HepG2 (cell line): ENCODE results near the gene RPTOR. TPM values are rescaled to one million over a fixed set of nuclear protein-coding genes. Genes with fewer than 3 reads are reported as not detected.
A peak's percentile ranks its signal among the peaks of the same experiment; 100 is the strongest.

Source experiments
- CENPT ChIP-seq: sonication (generic); formaldehyde crosslinking; IDR thresholded peaks from 2 replicates; pipeline ENCODE4 v1.8.0; 2022; ENCODE audit warnings: low read depth, mild to moderate bottlenecking, moderate library complexity, missing genetic modification reagents
- DNMT3B ChIP-seq: conservative IDR thresholded peaks from 2 replicates; pipeline ENCODE4 v1.6.1; 2016; ENCODE audit warnings: missing biosample characterization, control low read depth
- HMGXB4 ChIP-seq, 2 experiments: sonication (generic) in 1 of 2; formaldehyde crosslinking in 1 of 2; IDR thresholded peaks; 2 replicates each; pipeline versions ENCODE4 v1.4.0 to v1.6.1; 2018 to 2020; ENCODE audit warnings: missing genetic modification reagents in 2 of 2, borderline replicate concordance in 1 of 2, low read depth in 1 of 2, mild to moderate bottlenecking in 1 of 2, missing biosample characterization in 1 of 2
- HOXA5 ChIP-seq: sonication (generic); formaldehyde crosslinking; IDR thresholded peaks from 2 replicates; pipeline ENCODE4 v1.4.0; 2020; ENCODE audit warnings: missing genetic modification reagents
- IRF1 ChIP-seq: sonication (generic); formaldehyde crosslinking; IDR thresholded peaks from 2 replicates; pipeline ENCODE4 v1.4.0; 2020; ENCODE audit warnings: low read depth, mild to moderate bottlenecking, missing genetic modification reagents
- MEF2D ChIP-seq: sonication (generic); formaldehyde crosslinking; IDR thresholded peaks from 2 replicates; pipeline ENCODE4 v1.5.1; 2020; ENCODE audit warnings: mild to moderate bottlenecking, missing genetic modification reagents
- MTERF4 ChIP-seq: sonication (generic); formaldehyde crosslinking; IDR thresholded peaks from 2 replicates; pipeline ENCODE4 v1.8.0; 2023; ENCODE audit warnings: mild to moderate bottlenecking, missing genetic modification reagents
- NAIF1 ChIP-seq: sonication (generic); formaldehyde crosslinking; IDR thresholded peaks from 2 replicates; pipeline ENCODE4 v1.5.0; 2020; ENCODE audit warnings: mild to moderate bottlenecking, missing genetic modification reagents, borderline replicate concordance
- POLR2AphosphoS2 ChIP-seq: IDR thresholded peaks from 2 replicates; pipeline ENCODE4 v1.6.1; 2011; ENCODE audit warnings: low read depth, low read length, improper control_type of control experiment
- RORA ChIP-seq: sonication (generic); formaldehyde crosslinking; IDR thresholded peaks from 2 replicates; pipeline ENCODE4 v1.5.0; 2020; ENCODE audit warnings: mild to moderate bottlenecking, missing genetic modification reagents, moderate library complexity
- SAP130 ChIP-seq: IDR thresholded peaks from 2 replicates; pipeline ENCODE4 v1.6.1; 2016; ENCODE audit warnings: low read depth
- STAT5B ChIP-seq: sonication (generic); formaldehyde crosslinking; IDR thresholded peaks from 2 replicates; pipeline ENCODE4 v1.4.0; 2020; ENCODE audit warnings: missing genetic modification reagents
- WIZ ChIP-seq: sonication (generic); formaldehyde crosslinking; IDR thresholded peaks from 2 replicates; pipeline ENCODE4 v1.5.1; 2020; ENCODE audit warnings: mild to moderate bottlenecking, missing genetic modification reagents
- ZBTB3 ChIP-seq: sonication (generic); formaldehyde crosslinking; IDR thresholded peaks from 2 replicates; pipeline ENCODE4 v1.4.0; 2020; ENCODE audit warnings: low read depth, mild to moderate bottlenecking, moderate library complexity, missing genetic modification reagents, borderline replicate concordance
- ZBTB34 ChIP-seq: sonication (generic); formaldehyde crosslinking; IDR thresholded peaks from 2 replicates; pipeline ENCODE4 v1.8.0; 2022; ENCODE audit warnings: mild to moderate bottlenecking, missing genetic modification reagents
- ZFP36L1 ChIP-seq: sonication (generic); formaldehyde crosslinking; IDR thresholded peaks from 2 replicates; pipeline ENCODE4 v1.8.0; 2022; ENCODE audit warnings: mild to moderate bottlenecking, missing genetic modification reagents, moderate library complexity
- ZNF205 ChIP-seq: IDR thresholded peaks from 2 replicates; pipeline ENCODE4 v1.6.1; 2018; ENCODE audit warnings: missing biosample characterization, missing genetic modification reagents
- ZNF331 ChIP-seq: sonication (generic); formaldehyde crosslinking; IDR thresholded peaks from 2 replicates; pipeline ENCODE4 v1.4.0; 2020; ENCODE audit warnings: missing genetic modification reagents
- ZNF839 ChIP-seq: sonication (generic); formaldehyde crosslinking; IDR thresholded peaks from 2 replicates; pipeline ENCODE4 v1.4.0; 2020; ENCODE audit warnings: missing genetic modification reagents, mild to moderate bottlenecking, borderline replicate concordance
- ZNF841 ChIP-seq: sonication (generic); formaldehyde crosslinking; IDR thresholded peaks from 2 replicates; pipeline ENCODE4 v1.8.1; 2023; ENCODE audit warnings: missing genetic modification reagents, borderline replicate concordance
- polyA plus RNA-seq, 8 experiments: library from polyadenylated mRNA; depleted of rRNA in 3 of 8; stranded (reverse) in 7 of 8; unstranded in 1 of 8; fragments of >200 nt; fragmentation: Illumina TruSeq in 4 of 8; extraction: Trizol in 4 of 8; gene quantifications; 2 replicates each; pipeline versions ENCODE4 v1.2.1 to v1.2.3, GENCODE V29; 2011 to 2016; ENCODE audit warnings: low read depth in 4 of 8, missing spikeins in 1 of 8, mixed read lengths in 1 of 8; ENCODE audit not compliant: insufficient read depth in 1 of 8
- total RNA-seq, 5 experiments: library from RNA; depleted of rRNA; stranded (reverse); fragments of >200 nt; fragmentation: Illumina TruSeq; extraction: Trizol; gene quantifications; 2 replicates each; pipeline ENCODE4 v1.2.3, GENCODE V29; 2016; ENCODE audit warnings: low read depth in 1 of 5
- TF ChIP-seq, protein P1 (sequence below): IDR thresholded peaks from 2 replicates; pipeline ENCODE4 v1.6.1; 2016; ENCODE audit warnings: mild to moderate bottlenecking, missing biosample characterization, missing genetic modification reagents
- TF ChIP-seq, protein P2 (sequence below): sonication (generic); formaldehyde crosslinking; IDR thresholded peaks from 2 replicates; pipeline ENCODE4 v1.4.0; 2020; ENCODE audit warnings: missing genetic modification reagents

Gene RPTOR
- total and polyA plus RNA-seq, 2 of the 13 experiments (the other 11 are each of a cell fraction or from before 2014, with no cell fraction given), result 6.6 to 25.3 TPM

- TF ChIP-seq, protein P1, sequence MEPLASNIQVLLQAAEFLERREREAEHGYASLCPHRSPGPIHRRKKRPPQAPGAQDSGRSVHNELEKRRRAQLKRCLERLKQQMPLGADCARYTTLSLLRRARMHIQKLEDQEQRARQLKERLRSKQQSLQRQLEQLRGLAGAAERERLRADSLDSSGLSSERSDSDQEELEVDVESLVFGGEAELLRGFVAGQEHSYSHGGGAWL (CRISPR knock-in tag), result no peak
- TF ChIP-seq ZFP36L1 (CRISPR knock-in tag) (no peak), ZNF839 (no peak), HOXA5 (0 out of 2 replicates have a peak, but pooled peaks have one; percentile 10), ZNF841 (CRISPR knock-in tag) (no peak), STAT5B (no peak), DNMT3B (CRISPR knock-in tag) (no peak; the same call in 1 of the 2 replicates), HMGXB4 (CRISPR knock-in tag; IDR thresholded peaks at IDR 0.05; ENCODE audit: borderline replicate concordance in 1 of 2, low read depth in 1 of 2) (peak in 1 of 2 experiments; percentile 67; a peak in 1 of 4 replicates), RORA (CRISPR knock-in tag) (no peak), ZNF205 (CRISPR knock-in tag) (peak; percentile 54; the same call in 1 of the 2 replicates), POLR2AphosphoS2 (no peak), IRF1 (CRISPR knock-in tag) (no peak), WIZ (CRISPR knock-in tag) (no peak), MEF2D (CRISPR knock-in tag) (no peak; the same call in 1 of the 2 replicates), ZBTB3 (CRISPR knock-in tag) (no peak), ZBTB34 (CRISPR knock-in tag) (no peak), ZNF331 (CRISPR knock-in tag) (peak; percentile 53), MTERF4 (no peak), NAIF1 (CRISPR knock-in tag) (no peak), SAP130 (CRISPR knock-in tag) (peak; percentile 53), CENPT (CRISPR knock-in tag) (no peak)
- TF ChIP-seq, protein P2, sequence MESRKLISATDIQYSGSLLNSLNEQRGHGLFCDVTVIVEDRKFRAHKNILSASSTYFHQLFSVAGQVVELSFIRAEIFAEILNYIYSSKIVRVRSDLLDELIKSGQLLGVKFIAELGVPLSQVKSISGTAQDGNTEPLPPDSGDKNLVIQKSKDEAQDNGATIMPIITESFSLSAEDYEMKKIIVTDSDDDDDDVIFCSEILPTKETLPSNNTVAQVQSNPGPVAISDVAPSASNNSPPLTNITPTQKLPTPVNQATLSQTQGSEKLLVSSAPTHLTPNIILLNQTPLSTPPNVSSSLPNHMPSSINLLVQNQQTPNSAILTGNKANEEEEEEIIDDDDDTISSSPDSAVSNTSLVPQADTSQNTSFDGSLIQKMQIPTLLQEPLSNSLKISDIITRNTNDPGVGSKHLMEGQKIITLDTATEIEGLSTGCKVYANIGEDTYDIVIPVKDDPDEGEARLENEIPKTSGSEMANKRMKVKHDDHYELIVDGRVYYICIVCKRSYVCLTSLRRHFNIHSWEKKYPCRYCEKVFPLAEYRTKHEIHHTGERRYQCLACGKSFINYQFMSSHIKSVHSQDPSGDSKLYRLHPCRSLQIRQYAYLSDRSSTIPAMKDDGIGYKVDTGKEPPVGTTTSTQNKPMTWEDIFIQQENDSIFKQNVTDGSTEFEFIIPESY (CRISPR knock-in tag), result peak; percentile 70
Measured at GRCh38 chr17:80673152-80673920, 128.7 kb downstream of the RPTOR start (continued).
